ENCODE results near the gene ZNF562.
"Not testable (repeated sequence)": the region's sequence is repeated elsewhere in the genome, so short reads cannot be mapped to it uniquely, and the experiment has no call there.

The ZNF562 gene

DNA sequence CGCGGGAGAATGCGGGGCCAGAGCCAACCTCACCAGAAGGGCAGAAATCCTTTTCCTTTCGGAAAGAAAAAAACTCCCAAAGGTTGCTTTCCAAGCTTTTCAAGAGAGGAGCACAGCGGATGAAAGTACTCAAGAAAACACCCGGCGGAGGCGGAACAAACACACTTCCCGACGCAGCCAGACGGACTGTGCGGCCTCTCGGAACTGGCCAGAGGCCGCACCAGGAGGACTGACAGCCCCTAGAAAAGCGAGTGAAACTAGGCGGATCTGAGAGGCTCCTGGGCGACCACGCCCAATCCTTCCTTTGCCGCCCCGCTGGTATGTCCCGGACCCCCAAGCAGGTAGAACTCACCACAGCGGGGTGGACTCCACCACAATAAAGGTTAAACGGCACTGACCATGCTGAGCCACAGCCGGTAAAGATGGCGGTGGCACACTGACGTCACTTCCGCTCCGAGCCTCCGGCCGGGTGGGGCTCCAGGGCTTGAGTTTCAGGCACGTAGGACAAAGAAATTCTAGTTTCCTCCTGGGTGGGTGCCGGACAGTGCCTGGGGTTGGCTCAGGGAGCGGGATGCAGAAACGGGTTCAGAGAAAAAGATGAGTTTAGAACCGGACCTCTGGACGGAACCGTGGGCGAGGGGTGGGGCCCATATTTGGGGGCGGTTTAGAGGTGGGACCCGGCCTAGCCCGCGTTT, at the start of gene ZNF562:
Gene ZNF562, minus strand, starts transcription at position 438 of the 695 bp plus-strand sequence. CDS start 14,356 bp downstream, outside the sequence.
- DNase-seq (ENCODE audit: low spot score), result peak; percentile 56

GRCh38 chr19:9724157-9724556, 49.3 kb upstream of the ZNF562 start:
- DNase-seq (ENCODE audit: low spot score), result no peak

DNA sequence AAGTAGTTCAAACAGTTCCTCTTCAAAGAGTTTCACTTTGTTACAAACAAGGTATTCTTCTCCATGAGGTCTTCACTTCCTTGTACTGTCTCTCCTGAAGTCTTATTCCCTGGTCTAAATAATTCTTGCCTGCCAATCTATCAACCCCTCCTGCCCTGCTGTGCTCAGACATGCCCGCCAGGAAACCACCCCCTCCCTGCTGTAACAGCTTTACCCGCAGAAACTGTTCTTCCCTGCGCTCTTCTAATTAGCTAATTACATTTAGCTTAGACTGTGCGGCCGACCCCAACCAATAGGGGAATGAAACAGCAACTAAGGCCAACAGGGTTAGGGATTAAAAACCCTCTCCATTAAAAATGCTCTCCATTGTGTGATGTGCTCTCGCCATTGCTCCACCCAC, 47.0 kb upstream of the ZNF562 start:
- DNase-seq (ENCODE audit: low spot score), result no peak

DNA sequence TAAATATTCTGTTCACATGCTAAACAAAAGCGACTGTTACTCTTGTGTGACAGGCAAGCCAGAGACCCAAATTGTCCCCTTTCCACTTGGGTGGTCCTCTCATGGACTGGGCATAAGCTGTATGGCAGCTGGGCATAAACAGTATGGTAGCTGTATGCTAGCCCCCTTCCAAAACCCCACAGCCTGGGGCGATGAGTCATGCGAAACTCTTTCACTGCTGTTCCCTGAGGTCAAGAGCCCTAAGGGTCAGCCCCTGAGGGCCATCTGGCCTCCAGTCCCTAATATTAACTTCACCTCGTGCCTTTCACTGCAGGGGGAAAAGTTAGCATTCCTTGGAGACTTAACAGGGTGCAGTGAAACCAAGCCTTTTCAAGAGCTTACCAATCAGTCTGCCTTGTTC, 45.6 kb upstream of the ZNF562 start:
- DNase-seq (ENCODE audit: low spot score), result peak; percentile 49

DNA sequence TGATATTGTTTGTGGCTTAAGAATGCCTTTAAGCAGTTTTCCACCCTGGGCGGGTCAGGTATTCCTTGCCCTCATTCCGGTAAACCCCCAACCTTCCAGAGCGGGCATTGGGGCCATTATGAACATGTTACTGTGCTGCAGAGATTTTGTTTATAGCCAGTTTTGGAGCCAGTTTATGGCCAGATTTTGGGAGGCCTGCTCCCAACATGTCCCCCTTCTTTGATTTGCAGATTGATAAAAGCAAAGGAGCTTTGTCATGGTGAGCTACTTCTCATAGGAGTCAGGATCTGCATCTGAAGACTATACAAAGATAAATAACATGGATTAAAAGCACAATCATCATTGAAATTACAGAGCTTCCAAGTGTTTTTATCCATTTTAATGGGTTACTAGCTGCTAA, 36.9 kb upstream of the ZNF562 start:
- DNase-seq (ENCODE audit: low spot score), result no peak

GRCh38 chr19:9709305-9709704, 34.4 kb upstream of the ZNF562 start:
- DNase-seq (ENCODE audit: low spot score), result no peak

DNA sequence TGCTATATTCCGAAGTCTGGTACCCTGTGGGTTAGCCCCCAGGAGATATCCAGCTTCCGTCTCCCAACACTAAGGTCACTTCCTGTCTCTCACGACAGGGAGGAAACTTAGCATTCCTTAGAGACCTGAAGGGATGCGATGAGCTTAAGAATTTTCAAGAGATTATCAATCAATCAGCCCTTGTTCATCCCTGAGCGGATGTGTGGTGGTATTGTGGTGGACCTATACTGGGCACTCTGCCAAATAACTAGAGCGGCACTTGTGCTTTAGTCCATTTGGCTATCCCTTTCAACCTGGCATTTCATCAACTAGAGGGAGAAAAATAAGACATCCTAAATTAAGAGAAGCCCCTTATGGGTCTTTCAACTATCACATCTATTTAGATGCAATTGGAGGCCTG, 30.9 kb upstream of the ZNF562 start:
- DNase-seq (ENCODE audit: low spot score), result no peak

DNA sequence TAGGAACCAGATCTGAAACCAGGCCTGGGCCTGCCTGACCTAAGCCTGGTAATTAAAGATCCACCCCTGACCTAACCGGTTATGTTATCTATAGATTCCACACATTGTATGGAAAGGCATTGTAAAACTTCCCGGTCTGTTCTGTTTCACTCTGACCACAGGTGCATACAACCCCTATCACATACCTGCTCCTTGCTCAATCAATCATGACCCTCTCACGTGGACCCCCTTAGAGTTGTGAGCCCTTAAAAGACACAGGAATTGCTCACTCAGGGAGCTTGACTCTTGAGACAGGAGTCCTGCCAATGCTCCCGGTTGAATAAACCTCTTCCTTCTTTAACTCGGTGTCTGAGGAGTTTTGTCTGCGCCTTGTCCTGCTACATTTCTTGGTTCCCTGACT, 27.3 kb upstream of the ZNF562 start:
- no peak for DNase-seq (ENCODE audit: low spot score)

DNA sequence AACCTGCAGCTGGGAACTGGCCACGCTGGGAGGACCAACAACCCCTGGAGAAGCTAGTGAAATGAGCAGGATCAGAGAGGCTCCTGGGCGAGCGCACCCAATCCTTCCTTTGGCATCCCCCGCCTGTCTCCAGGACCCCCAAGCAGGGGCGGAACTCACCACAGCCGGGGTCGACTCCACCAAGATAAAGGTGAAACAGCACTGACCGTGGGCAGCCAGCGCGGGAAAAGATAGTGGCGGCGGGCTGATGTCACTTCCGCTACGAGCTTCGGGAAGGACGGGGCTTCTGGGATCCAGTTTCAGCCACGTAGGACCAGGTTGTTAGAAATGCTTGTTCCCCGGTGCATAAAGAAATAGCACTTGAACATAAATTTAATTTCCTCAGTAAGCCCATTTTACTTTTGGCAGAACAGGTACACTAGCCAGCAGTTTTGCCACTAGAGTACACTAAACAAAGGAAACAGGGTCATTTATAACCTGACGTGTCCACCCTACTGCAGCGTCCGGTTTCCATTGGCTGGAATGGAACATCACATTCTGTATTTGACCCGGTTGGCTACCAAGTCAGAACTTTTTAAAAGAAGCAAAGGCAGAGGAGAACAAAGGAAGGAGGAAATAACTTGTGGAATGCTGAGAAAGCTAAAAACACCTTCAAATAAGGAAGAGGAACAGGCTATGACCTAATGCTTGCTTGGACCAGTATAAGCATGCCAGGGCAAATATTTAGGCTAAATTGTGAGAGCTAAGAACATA, 25.5 kb upstream of the ZNF562 start:
- DNase-seq (ENCODE audit: low spot score), result no peak

GRCh38 chr19:9690301-9690700, 15.4 kb upstream of the ZNF562 start:
- DNase-seq (ENCODE audit: low spot score), result not testable (repeated sequence)

- DNase-seq (ENCODE audit: low spot score), result not testable (repeated sequence)
These were observed 5.1 kb upstream of the ZNF562 start for GRCh38 chr19:9679996-9680395.

- not testable (repeated sequence) for DNase-seq (ENCODE audit: low spot score)
These were observed 530 bp upstream of the ZNF562 start for GRCh38 chr19:9675358-9675901.

- DNase-seq (ENCODE audit: low spot score), result no peak
These were observed 813 bp downstream of the ZNF562 start for GRCh38 chr19:9673912-9674662.

- DNase-seq (ENCODE audit: low spot score), result no peak
These were observed 2.0 kb downstream of the ZNF562 start for GRCh38 chr19:9672893-9673292.

- DNase-seq (ENCODE audit: low spot score), result no peak
These were observed 3.2 kb downstream of the ZNF562 start for GRCh38 chr19:9671655-9672054.

- no peak for DNase-seq (ENCODE audit: low spot score)
These were observed 6.4 kb downstream of the ZNF562 start for GRCh38 chr19:9668544-9668943.

DNA sequence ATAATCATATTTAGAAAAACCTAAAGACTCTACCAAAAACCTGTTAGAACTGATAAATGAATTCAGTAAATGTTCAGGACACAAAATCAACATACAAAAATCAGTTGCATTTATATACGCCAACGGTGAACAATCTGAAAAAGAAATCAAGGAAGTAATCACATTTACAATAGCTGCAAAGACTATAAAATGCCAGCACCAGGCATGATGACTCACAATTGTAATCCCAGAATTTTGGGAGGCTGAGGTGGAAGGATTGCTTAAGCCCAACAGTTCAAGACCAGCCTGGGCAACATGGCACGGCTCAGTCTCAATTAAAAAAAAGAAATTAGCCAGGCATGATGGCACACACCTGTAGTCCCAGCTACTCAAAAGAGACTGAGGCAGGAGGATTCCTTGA, 7.0 kb downstream of the ZNF562 start:
- DNase-seq (ENCODE audit: low spot score), result no peak

DNA sequence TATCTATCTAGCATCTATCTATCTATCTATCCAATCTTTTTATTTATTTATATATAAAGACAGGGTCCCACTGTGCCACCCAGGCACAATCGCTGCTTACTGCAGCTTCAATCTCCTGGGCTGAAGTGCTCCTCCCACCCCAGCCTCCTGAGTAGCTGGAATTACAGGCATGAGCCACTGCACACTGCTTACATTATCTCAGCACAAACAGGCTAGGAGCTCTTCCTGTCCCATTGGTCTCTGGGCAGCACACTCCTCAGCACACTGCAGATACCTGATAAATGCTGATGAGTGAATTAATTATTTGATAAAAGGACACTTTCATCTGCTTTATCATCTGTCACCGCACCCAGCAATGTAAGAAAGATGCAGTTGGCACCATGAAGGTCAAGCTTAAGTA, 16.1 kb downstream of the ZNF562 start:
- DNase-seq (ENCODE audit: low spot score), result no peak

GRCh38 chr19:9653066-9653555, 21.8 kb downstream of the ZNF562 start:
- not testable (repeated sequence) for DNase-seq (ENCODE audit: low spot score)

- not testable (repeated sequence) for DNase-seq (ENCODE audit: low spot score)
These were observed 23.4 kb downstream of the ZNF562 start for GRCh38 chr19:9651464-9651863.

DNA sequence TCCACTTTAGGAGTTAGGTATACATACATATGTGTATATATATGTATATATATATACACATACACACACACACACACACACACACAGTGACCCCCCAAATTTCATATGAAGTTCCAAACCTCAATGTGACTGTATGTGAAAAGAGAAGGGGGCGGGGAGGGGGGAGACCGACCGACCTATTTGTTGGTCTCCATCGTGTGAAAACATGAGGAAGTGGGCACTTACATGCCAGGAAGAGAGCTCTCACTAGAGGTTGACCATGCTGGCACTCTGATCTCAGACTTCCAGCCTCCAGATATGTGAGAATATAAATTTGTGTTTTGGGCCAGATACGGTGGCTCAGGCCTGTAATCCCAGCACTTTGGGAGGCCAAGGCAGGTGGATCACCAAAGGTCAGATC, 24.6 kb downstream of the ZNF562 start:
- no peak for DNase-seq (ENCODE audit: low spot score)

- no peak for DNase-seq (ENCODE audit: low spot score)
These were observed 29.4 kb downstream of the ZNF562 start for GRCh38 chr19:9645472-9645871.

Measured in ecto neural progenitor cell (in vitro differentiated cells).